Sigmoid colon (tissue), 4 donors: Measurements from ENCODE around the gene NUTM2B.
"Not testable (repeated sequence)": the region's sequence is repeated elsewhere in the genome, so short reads cannot be mapped to it uniquely, and the experiment has no call there.

ENCODE experiments used
- POLR2AphosphoS5 ChIP-seq, 4 donors: sonication (generic); formaldehyde crosslinking; IDR thresholded peaks; one replicate each; pipeline ENCODE4 v1.6.1; 2017; ENCODE audit warnings: antibody characterized with exemption in 4 of 4
- TF ChIP-seq, protein P1 (sequence below), 4 experiments: fragments of 450-650 bp in 3 of 4; fragments of 200-600 bp in 1 of 4; IDR thresholded peaks; one replicate each; pipeline ENCODE4 v1.5.1; 2016 to 2019; ENCODE audit warnings: antibody characterized with exemption in 4 of 4, mild to moderate bottlenecking in 3 of 4, moderate library complexity in 2 of 4

- TF ChIP-seq, protein P1, sequence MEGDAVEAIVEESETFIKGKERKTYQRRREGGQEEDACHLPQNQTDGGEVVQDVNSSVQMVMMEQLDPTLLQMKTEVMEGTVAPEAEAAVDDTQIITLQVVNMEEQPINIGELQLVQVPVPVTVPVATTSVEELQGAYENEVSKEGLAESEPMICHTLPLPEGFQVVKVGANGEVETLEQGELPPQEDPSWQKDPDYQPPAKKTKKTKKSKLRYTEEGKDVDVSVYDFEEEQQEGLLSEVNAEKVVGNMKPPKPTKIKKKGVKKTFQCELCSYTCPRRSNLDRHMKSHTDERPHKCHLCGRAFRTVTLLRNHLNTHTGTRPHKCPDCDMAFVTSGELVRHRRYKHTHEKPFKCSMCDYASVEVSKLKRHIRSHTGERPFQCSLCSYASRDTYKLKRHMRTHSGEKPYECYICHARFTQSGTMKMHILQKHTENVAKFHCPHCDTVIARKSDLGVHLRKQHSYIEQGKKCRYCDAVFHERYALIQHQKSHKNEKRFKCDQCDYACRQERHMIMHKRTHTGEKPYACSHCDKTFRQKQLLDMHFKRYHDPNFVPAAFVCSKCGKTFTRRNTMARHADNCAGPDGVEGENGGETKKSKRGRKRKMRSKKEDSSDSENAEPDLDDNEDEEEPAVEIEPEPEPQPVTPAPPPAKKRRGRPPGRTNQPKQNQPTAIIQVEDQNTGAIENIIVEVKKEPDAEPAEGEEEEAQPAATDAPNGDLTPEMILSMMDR (IDR thresholded peaks at IDR 0.05): not testable (repeated sequence)
- not testable (repeated sequence) for TF ChIP-seq POLR2AphosphoS5 (IDR thresholded peaks at IDR 0.05)
These were observed 5.9 kb upstream of the NUTM2B start for GRCh38 chr10:79697141-79697540.
